Left lung (tissue), 10 donors: Measurements from ENCODE around the gene RGS14. TPM values are rescaled to one million over a fixed set of nuclear protein-coding genes. Genes with fewer than 3 reads are reported as not detected.
A peak's percentile ranks its signal among the peaks of the same experiment; 100 is the strongest.

ENCODE experiments used
- ATAC-seq: fragments of 200-7000 bp; cut with Tn5 transposase; one replicate; pipeline ENCODE4 v1.9.1; 2020; ENCODE audit warnings: moderate library complexity
- DNase-seq, 4 donors: peaks; one replicate each; pipeline ENCODE4 v3.0.0-alpha.2; 2013 to 2020
- H3K27ac ChIP-seq, 2 donors: fragments of 200-600 bp; sonication (generic) in 1 of 2; one replicate each; pipeline versions ENCODE4 v1.5.0 to v1.8.0; 2020 to 2021
- H3K27me3 ChIP-seq, 2 donors: fragments of 200-600 bp; sonication (generic) in 1 of 2; one replicate each; pipeline versions ENCODE4 v1.5.0 to v1.8.0; 2020 to 2021
- H3K36me3 ChIP-seq, 2 donors: fragments of 200-600 bp; sonication (generic) in 1 of 2; one replicate each; pipeline versions ENCODE4 v1.5.0 to v1.8.0; 2020 to 2021
- H3K4me1 ChIP-seq, 2 donors: fragments of 200-600 bp; one replicate each; pipeline ENCODE4 v1.8.0; 2021
- H3K4me3 ChIP-seq, 2 donors: fragments of 200-600 bp; sonication (generic) in 1 of 2; one replicate each; pipeline versions ENCODE4 v1.5.0 to v1.8.0; 2020 to 2021; ENCODE audit warnings: mild to moderate bottlenecking in 1 of 2
- H3K9me3 ChIP-seq, 2 donors: fragments of 200-600 bp; sonication (generic) in 1 of 2; one replicate each; pipeline versions ENCODE4 v1.5.0 to v1.8.0; 2020 to 2021
- intact Hi-C, 2 donors: fragments of 100-400 bp; cut with DNase I; formaldehyde crosslinking; loops; one replicate each; pipeline versions ENCODE4 v1.11.2 to v1.14.2; 2022
- polyA plus RNA-seq, 6 donors: library from polyadenylated mRNA; unstranded; fragments of 120-200 nt; gene quantifications; one replicate each; pipeline ENCODE4 v1.2.1, GENCODE V29; 2013; ENCODE audit not compliant: insufficient read length in 6 of 6
- total RNA-seq, 2 donors: library from RNA; stranded (reverse); fragmentation: NEBNext Ultra II Directional; extraction: Animal tissue kit (Norgen Biotek cat#: 25700); gene quantifications; one replicate each; pipeline ENCODE4 v1.2.1, GENCODE V29; 2021
- TF ChIP-seq, protein P1 (sequence below), 2 donors: fragments of 200-600 bp; sonication (generic) in 1 of 2; IDR thresholded peaks; one replicate each; pipeline versions ENCODE4 v1.5.0 to v1.8.0; 2021; ENCODE audit warnings: antibody characterized with exemption in 2 of 2
- donor health status: DM: no; HTN: yes; CAD: no.
- donor health status: DM: no; HTN: no; CAD: no.

The RGS14 gene
- total and polyA plus RNA-seq, 8 donors = 4.0 to 28.2 (median 8.1) TPM

DNA sequence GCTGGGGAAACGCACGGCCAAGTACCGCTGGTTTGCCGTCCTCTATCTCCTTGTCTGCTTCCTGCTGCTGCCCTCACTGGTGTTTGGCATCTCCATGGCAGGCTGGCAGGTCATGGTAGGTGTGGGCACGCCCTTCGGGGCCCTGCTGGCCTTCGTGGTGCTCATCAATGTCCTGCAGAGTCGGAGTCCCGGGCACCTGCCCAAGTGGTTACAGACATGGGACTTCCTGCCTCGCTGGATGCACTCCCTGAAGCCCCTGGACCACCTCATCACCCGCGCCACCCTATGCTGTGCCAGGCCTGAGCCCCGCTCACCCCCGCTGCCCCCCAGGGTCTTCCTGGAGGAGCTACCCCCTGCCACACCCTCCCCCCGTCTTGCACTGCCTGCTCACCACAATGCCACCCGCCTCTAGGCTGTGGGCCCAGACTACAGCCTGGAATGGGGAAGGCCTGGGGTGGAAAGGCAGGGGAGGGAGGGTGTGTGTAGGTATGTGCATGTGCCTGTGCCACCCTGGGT lies 40.2 kb downstream of the RGS14 start:
- DNase-seq = no peak
- Histone ChIP-seq H3K27me3 (peaks cover 37 to 81% of the 10 kb centered on the region in 2 donors), H3K4me1 (peaks cover 3 to 22% of the 10 kb centered on the region in 2 donors), H3K36me3 (no peaks in the 10 kb centered on the region), H3K27ac (no peak overlapping the region), H3K4me3 (no peak overlapping the region), H3K9me3 (no peaks in the 10 kb centered on the region)
- no peak for ATAC-seq
- TF ChIP-seq, protein P1, sequence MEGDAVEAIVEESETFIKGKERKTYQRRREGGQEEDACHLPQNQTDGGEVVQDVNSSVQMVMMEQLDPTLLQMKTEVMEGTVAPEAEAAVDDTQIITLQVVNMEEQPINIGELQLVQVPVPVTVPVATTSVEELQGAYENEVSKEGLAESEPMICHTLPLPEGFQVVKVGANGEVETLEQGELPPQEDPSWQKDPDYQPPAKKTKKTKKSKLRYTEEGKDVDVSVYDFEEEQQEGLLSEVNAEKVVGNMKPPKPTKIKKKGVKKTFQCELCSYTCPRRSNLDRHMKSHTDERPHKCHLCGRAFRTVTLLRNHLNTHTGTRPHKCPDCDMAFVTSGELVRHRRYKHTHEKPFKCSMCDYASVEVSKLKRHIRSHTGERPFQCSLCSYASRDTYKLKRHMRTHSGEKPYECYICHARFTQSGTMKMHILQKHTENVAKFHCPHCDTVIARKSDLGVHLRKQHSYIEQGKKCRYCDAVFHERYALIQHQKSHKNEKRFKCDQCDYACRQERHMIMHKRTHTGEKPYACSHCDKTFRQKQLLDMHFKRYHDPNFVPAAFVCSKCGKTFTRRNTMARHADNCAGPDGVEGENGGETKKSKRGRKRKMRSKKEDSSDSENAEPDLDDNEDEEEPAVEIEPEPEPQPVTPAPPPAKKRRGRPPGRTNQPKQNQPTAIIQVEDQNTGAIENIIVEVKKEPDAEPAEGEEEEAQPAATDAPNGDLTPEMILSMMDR (IDR thresholded peaks at IDR 0.05) = no peak
- intact Hi-C loops = loop anchor here in 1 of 2 donors (10.0 kb wide), 1 partner anchor 57 kb away; no protein-coding TSS in a partner anchor

DNA sequence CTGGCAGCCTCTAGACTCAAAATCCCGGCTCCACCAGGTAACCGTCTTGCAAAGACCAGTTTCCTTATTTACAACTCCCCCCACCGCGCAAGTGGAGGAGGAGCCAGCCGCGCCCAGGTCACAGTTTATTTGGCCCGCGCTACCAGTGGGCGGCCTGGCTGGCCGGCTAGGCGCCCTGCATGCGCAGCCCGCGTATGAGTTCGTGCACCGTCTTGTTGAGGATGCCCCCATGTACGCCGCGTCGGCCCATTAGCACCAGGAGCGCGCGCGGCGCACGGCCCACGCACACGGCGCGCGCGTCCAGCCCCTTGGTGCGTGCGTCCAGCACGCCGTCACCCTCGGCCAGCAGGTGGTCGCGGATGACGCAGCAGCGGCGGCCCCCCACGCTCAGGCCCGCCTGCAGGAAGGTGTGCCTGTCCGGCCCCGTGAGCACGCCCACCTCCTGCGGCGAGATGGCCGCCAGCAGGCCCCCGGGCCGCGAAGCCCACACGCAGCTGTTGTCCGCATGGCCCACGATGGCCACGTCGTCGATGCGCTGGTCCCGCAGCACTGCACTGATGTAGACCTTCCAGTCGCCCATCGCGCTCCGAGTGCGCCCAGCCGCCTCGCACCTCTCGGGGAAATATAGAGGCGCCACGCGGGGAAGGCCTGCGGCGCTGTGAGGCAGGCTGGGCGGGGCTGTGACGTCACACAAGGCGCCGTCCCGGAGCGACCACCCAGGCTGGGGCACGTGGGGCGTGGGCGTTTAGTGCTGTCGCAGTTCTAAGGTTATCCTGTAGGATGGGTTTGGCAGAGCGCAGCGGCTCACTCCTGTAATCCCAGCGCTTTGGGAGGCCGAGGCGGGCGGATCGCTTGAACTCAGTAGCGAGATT lies 42.5 kb downstream of the RGS14 start, which contains the start of gene PFN3:
Gene PFN3, minus strand, starts transcription at position 665 of the 872 bp plus-strand sequence. Its CDS starts 85 bp downstream, at position 580.
- Histone ChIP-seq H3K4me3 (no peak within 1 kb of the TSS), H3K27ac (no peak within 1 kb of the TSS), H3K36me3 (no peaks in the 10 kb centered on the region), H3K9me3 (no peaks in the 10 kb centered on the region), H3K27me3 (peaks cover 44 to 95% of the 10 kb centered on the region in 2 donors), H3K4me1 (peaks cover 21 to 37% of the 10 kb centered on the region in 2 donors)
- DNase-seq (peak in 1 of 4 donors; percentile 43), ATAC-seq (no peak)
- intact Hi-C loops = loop anchor here in 1 of 2 donors (10.0 kb wide), 1 partner anchor 55 kb away; no protein-coding TSS in a partner anchor
- TF ChIP-seq, protein P1 (IDR thresholded peaks at IDR 0.05) = no peak

DNA sequence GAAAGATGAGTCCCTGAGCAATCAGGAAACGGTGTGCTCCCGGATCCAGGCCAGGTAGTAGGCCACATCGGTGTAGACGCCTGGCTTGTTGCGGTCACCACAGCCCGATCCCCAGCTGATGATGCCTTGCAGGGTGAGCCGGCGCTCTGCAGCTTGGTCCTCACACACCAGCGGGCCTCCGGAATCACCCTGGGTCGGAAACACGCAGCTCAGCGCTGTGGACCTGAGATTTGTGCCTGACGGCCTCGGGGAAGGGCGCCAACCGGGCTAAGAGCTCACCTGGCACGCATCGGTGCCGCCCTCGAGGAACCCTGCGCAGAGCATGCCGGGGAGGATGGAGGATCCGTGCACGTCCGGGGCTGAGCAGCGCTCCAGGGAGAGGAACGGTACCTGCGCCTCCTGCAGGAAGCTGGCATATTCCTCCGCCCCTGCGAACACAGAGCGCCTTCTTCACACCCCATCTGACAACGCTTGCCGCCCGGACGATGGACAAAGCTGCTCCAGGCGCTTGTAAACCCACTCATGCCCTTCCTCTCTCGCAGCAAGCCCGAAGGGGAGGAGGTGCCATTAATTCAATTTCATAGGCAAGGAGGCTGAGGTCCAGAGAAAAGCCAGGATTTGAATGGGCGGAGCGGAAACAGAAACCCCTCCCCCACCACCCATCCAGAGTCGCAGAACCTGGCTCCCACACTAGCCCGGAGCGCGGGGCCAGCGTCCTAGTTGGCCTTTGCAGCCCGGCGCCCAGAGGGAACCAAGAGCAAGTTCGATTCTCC lies 44.7 kb downstream of the RGS14 start:
- TF ChIP-seq, protein P1 (IDR thresholded peaks at IDR 0.05) = peak; percentile 21 to 26
- H3K36me3 ChIP-seq = no peaks in the 10 kb centered on the region
- no peak overlapping the region for H3K27ac ChIP-seq
- no peaks in the 10 kb centered on the region for H3K9me3 ChIP-seq
- H3K4me3 ChIP-seq = peak overlapping the region in 1 of 2 donors; percentile 68
- intact Hi-C loops = no loop called here
- H3K27me3 ChIP-seq = peaks cover 44 to 79% of the 10 kb centered on the region in 2 donors
- H3K4me1 ChIP-seq = peaks cover 21 to 49% of the 10 kb centered on the region in 2 donors
- DNase-seq = peak in 3 of 4 donors; percentile 61 to 89 (median 69)
- ATAC-seq = peak; percentile 70

DNA sequence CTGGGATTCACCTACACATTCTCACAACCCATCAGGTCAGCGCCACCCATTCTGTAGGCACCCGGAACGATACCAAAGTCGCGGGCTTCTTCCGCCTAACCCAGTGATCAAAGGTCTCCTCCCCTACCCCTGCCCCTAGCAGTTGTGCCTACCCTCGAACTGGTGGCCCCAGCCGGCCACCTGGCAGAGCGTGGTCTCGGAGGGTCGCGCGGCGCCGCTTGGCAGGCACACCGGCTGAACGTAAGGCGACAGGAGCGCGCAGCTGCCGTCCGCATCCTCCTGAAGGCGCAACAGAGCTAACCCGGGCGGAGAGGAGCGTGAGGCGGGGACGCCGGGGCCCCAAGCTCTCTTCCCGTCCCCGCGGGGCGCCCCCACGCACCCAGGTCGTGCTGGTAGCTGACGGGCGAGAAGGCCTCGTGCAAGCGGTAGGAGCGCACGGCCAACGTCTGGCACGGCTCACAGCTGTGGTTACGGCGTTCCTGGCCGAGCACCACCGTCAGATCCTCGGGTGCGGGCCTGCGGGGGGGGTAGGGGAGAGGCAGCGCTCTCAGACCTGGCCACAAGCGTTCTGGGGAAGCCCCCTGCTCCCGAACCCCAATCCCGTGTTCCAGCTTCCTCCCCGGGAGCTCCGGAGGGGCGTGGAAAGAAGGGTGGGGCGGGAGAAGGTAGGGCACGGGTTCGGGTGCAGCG lies 45.5 kb downstream of the RGS14 start:
- Histone ChIP-seq H3K27me3 (peaks cover 44 to 71% of the 10 kb centered on the region in 2 donors), H3K9me3 (no peaks in the 10 kb centered on the region), H3K27ac (no peak overlapping the region), H3K36me3 (no peaks in the 10 kb centered on the region), H3K4me1 (peaks cover 21 to 49% of the 10 kb centered on the region in 2 donors), H3K4me3 (peak overlapping the region; percentile 58 to 68)
- ATAC-seq = peak; percentile 7
- TF ChIP-seq, protein P1 (IDR thresholded peaks at IDR 0.05) = no peak
- intact Hi-C loops = no loop called here
- no peak for DNase-seq
